ENCODE results near the gene CACHD1. TPM values are rescaled to one million over a fixed set of nuclear protein-coding genes. Genes with fewer than 3 reads are reported as not detected.

The CACHD1 gene
- total and polyA plus RNA-seq, 9 of the 15 experiments (the other 6 are each of a cell fraction or from before 2014, with no cell fraction given), result 0.07 TPM; not detected in 8

- H3K79me2 ChIP-seq (ENCODE audit: control insufficient read depth, insufficient read depth, low read length), result no peaks in the 10 kb centered on the region
- H3K9me1 ChIP-seq (ENCODE audit: control insufficient read depth, insufficient read depth, low read length), result no peaks in the 10 kb centered on the region
- no peak overlapping the region for H3K27ac ChIP-seq (ENCODE audit: extremely low read depth, low read depth, low read length)
- no peaks in the 10 kb centered on the region for H3K36me3 ChIP-seq (ENCODE audit: control insufficient read depth, insufficient read depth, low read length)
- DNase-seq (ENCODE audit: extremely low read depth in 1 of 4, low spot score in 3 of 4), result no peak
- in situ Hi-C loops (cut with MboI) (no loop called here), intact Hi-C loops (cut with micrococcal nuclease) (no loop called here)
- ChIA-PET POLR2A (no interaction called here), CTCF (ENCODE audit: low intra/inter-chr PET ratio) (no interaction called here)
- no peak overlapping the region for H3K4me2 ChIP-seq (ENCODE audit: insufficient read depth, low read length)
- H3K9me3 ChIP-seq (replicated peaks; ENCODE audit: control insufficient read depth, insufficient read depth, low read depth, low read length), result no peaks in the 10 kb centered on the region
- no TSS peak for BruUV-seq (replicated peaks)
- no peak overlapping the region for H3K9ac ChIP-seq (ENCODE audit: insufficient read depth in 1 of 2, low read depth in 2 of 2, low read length in 2 of 2)
- no peak for FAIRE-seq
- no peak overlapping the region for H3K4me3 ChIP-seq
- H2AFZ ChIP-seq (ENCODE audit: low read depth, low read length), result no peak overlapping the region
- TF ChIP-seq PTTG1 (tag; IDR thresholded peaks at IDR 0.05; ENCODE audit: low read depth) (no peak), ZNF263 (CRISPR knock-in tag; IDR thresholded peaks at IDR 0.05; ENCODE audit: borderline replicate concordance) (no peak), MCM5 (IDR thresholded peaks at IDR 0.05; ENCODE audit: low read depth) (no peak), PHF21A (IDR thresholded peaks at IDR 0.05; ENCODE audit: borderline replicate concordance, low read depth) (no peak), NUFIP1 (IDR thresholded peaks at IDR 0.05; ENCODE audit: partially characterized antibody) (no peak), CREB5 (CRISPR knock-in tag; IDR thresholded peaks at IDR 0.05) (no peak), HOMEZ (CRISPR knock-in tag; IDR thresholded peaks at IDR 0.05) (no peak), FOXP4 (CRISPR knock-in tag; IDR thresholded peaks at IDR 0.05; ENCODE audit: borderline replicate concordance) (no peak), ZNF121 (CRISPR knock-in tag; conservative IDR thresholded peaks at IDR 0.05) (no peak), CBX2 (IDR thresholded peaks at IDR 0.05; ENCODE audit: insufficient read depth, low read length, poor library complexity, severe bottlenecking) (no peak), HDGF (IDR thresholded peaks at IDR 0.05) (no peak), MAX (CRISPR knock-in tag; IDR thresholded peaks at IDR 0.05) (no peak), MEF2A (IDR thresholded peaks at IDR 0.05; ENCODE audit: control insufficient read depth, low read depth, low read length) (no peak), KDM5B (IDR thresholded peaks at IDR 0.05; ENCODE audit: insufficient replicate concordance, low read depth, low read length) (no peak), DEAF1 (CRISPR knock-in tag; IDR thresholded peaks at IDR 0.05) (no peak)
- no peaks in the 10 kb centered on the region for H4K20me1 ChIP-seq (replicated peaks; ENCODE audit: control insufficient read depth, insufficient read depth, low read length)
- 0 out of 5 replicates have a peak, but pooled peaks cover 0 to 4% of the 10 kb centered on the region in 2 experiments for H3K27me3 ChIP-seq (ENCODE audit: control insufficient read depth in 2 of 2, insufficient read depth in 2 of 2, low read length in 2 of 2)
- no peaks in the 10 kb centered on the region for H3K4me1 ChIP-seq (replicated peaks in 1 of 2; ENCODE audit: control insufficient read depth in 2 of 2, insufficient read depth in 2 of 2, low read length in 2 of 2)
- no peak for ATAC-seq
These were observed 57.9 kb downstream of the CACHD1 start for GRCh38 chr1:64527786-64528185.

All from K562 (cell line).